Mesendoderm (in vitro differentiated cells): ENCODE measurements around the gene ERO1A.

Experiments
- DNase-seq: peaks from one replicate; pipeline ENCODE4 v3.0.0; 2013
- H2AK5ac ChIP-seq: 2 replicates; pipeline ENCODE4 v1.6.1; 2013; ENCODE audit warnings: low read length, inconsistent platforms
- H2BK120ac ChIP-seq: 2 replicates; pipeline ENCODE4 v1.6.1; 2013; ENCODE audit warnings: low read depth, mild to moderate bottlenecking, low read length, moderate library complexity, mixed read lengths
- H2BK15ac ChIP-seq: replicated peaks from 2 replicates; pipeline ENCODE4 v1.6.1; 2013; ENCODE audit warnings: low read depth, mild to moderate bottlenecking, moderate library complexity
- H2BK5ac ChIP-seq: 2 replicates; pipeline ENCODE4 v1.6.1; 2013; ENCODE audit warnings: low read length, inconsistent platforms
- H3K18ac ChIP-seq: 2 replicates; pipeline ENCODE4 v1.6.1; 2013; ENCODE audit warnings: mild to moderate bottlenecking, low read length, mixed read lengths
- H3K23ac ChIP-seq: one replicate; pipeline ENCODE4 v1.6.1; 2013; ENCODE audit warnings: low read length
- H3K27ac ChIP-seq: 2 replicates; pipeline ENCODE4 v1.5.1; 2013; ENCODE audit warnings: low read depth, mild to moderate bottlenecking, inconsistent platforms, low read length, moderate library complexity
- H3K27me3 ChIP-seq: 2 replicates; pipeline ENCODE4 v1.6.1; 2013; ENCODE audit warnings: low read length, control low read depth, mild to moderate bottlenecking, inconsistent platforms; ENCODE audit not compliant: insufficient read depth, poor library complexity
- H3K36me3 ChIP-seq: 2 replicates; pipeline ENCODE4 v1.6.1; 2013; ENCODE audit warnings: low read length, inconsistent platforms; ENCODE audit not compliant: control insufficient read depth, insufficient read depth
- H3K4ac ChIP-seq: one replicate; pipeline ENCODE4 v1.6.1; 2013; ENCODE audit warnings: low read depth, mild to moderate bottlenecking, low read length, moderate library complexity
- H3K4me1 ChIP-seq: 2 replicates; pipeline ENCODE4 v1.6.1; 2013; ENCODE audit warnings: low read depth, low read length, inconsistent platforms; ENCODE audit not compliant: control insufficient read depth
- H3K4me2 ChIP-seq: 2 replicates; pipeline ENCODE4 v1.6.1; 2013; ENCODE audit warnings: low read length
- H3K4me3 ChIP-seq: 2 replicates; pipeline ENCODE4 v1.5.1; 2013; ENCODE audit warnings: mild to moderate bottlenecking, low read length
- H3K56ac ChIP-seq: one replicate; pipeline ENCODE4 v1.6.1; 2013; ENCODE audit warnings: low read length
- H3K79me1 ChIP-seq: 2 replicates; pipeline ENCODE4 v1.6.1; 2013; ENCODE audit warnings: low read length, inconsistent platforms
- H3K79me2 ChIP-seq: 2 replicates; pipeline ENCODE4 v1.6.1; 2013; ENCODE audit warnings: mild to moderate bottlenecking, low read length; ENCODE audit not compliant: control insufficient read depth, insufficient read depth
- H3K9ac ChIP-seq: 2 replicates; pipeline ENCODE4 v1.6.1; 2013; ENCODE audit warnings: low read length, inconsistent platforms
- H4K5ac ChIP-seq: one replicate; pipeline ENCODE4 v1.6.1; 2013; ENCODE audit warnings: low read length
- H4K8ac ChIP-seq: one replicate; pipeline ENCODE4 v1.6.1; 2013; ENCODE audit warnings: low read depth, mild to moderate bottlenecking, control low read depth, low read length, moderate library complexity
- WGBS: extraction: QIAGEN DNeasy Blood & Tissue Kit; methylation state at CpG from one replicate; pipeline ENCODE4 v1.1.7; 2013; ENCODE audit warnings: low lambda C conversion rate, missing lambda C conversion rate; ENCODE audit not compliant: insufficient coverage; ENCODE audit errors: extremely low coverage; 5-methylcytosine and 5-hydroxymethylcytosine counted together

ERO1A gene

DNA sequence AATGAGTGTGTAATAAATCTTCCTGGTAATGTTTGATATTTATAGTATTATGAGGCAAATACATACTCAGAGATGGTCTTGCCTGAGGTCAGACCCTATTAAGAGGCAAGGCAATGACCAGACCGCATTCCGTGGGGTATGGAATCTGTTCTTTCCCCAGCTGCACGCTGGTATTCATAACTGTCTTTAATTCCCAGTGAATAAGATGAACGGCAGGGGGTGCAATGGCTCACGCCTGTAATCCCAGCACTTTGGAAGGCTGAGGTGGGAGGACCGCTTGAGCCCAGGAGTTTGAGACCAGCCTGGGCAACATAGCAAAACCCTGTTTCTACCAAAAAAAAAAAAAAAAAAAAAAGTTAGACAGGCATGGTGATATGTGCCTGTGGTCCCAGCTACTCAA is 44.6 kb downstream of the ERO1A start:
- no CpG with 5 or more reads among the region's 6 CpGs for WGBS
- Histone ChIP-seq H2BK15ac (no peak overlapping the region), H2BK5ac (no peak overlapping the region), H4K8ac (no peak overlapping the region), H3K79me1 (no peaks in the 10 kb centered on the region), H3K27ac (no peak overlapping the region), H3K4me1 (no peaks in the 10 kb centered on the region), H3K79me2 (no peaks in the 10 kb centered on the region), H3K36me3 (no peaks in the 10 kb centered on the region), H3K4ac (no peak overlapping the region), H2AK5ac (no peak overlapping the region), H3K23ac (no peak overlapping the region), H3K18ac (no peak overlapping the region), H3K4me2 (no peak overlapping the region), H3K9ac (no peak overlapping the region), H4K5ac (no peak overlapping the region), H3K27me3 (no peaks in the 10 kb centered on the region), H2BK120ac (no peak overlapping the region), H3K4me3 (no peak overlapping the region), H3K56ac (no peak overlapping the region)
- DNase-seq, result no peak

GRCh38 chr14:52649511-52649910 is 45.8 kb downstream of the ERO1A start:
- H3K27me3 ChIP-seq, result no peaks in the 10 kb centered on the region
- H3K27ac ChIP-seq, result no peak overlapping the region
- H2BK15ac ChIP-seq, result no peak overlapping the region
- DNase-seq, result no peak
- H3K79me1 ChIP-seq, result no peaks in the 10 kb centered on the region
- H3K56ac ChIP-seq, result no peak overlapping the region
- no peaks in the 10 kb centered on the region for H3K4me1 ChIP-seq
- no peak overlapping the region for H2AK5ac ChIP-seq
- no CpG with 5 or more reads among the region's 1 CpG for WGBS
- H3K36me3 ChIP-seq, result no peaks in the 10 kb centered on the region
- H3K79me2 ChIP-seq, result no peaks in the 10 kb centered on the region
- no peak overlapping the region for H4K5ac ChIP-seq
- H2BK5ac ChIP-seq, result no peak overlapping the region
- H3K18ac ChIP-seq, result no peak overlapping the region
- H3K23ac ChIP-seq, result no peak overlapping the region
- H3K4me3 ChIP-seq, result no peak overlapping the region
- H3K4ac ChIP-seq, result no peak overlapping the region
- no peak overlapping the region for H3K4me2 ChIP-seq
- H4K8ac ChIP-seq, result no peak overlapping the region
- H3K9ac ChIP-seq, result no peak overlapping the region
- H2BK120ac ChIP-seq, result no peak overlapping the region

DNA sequence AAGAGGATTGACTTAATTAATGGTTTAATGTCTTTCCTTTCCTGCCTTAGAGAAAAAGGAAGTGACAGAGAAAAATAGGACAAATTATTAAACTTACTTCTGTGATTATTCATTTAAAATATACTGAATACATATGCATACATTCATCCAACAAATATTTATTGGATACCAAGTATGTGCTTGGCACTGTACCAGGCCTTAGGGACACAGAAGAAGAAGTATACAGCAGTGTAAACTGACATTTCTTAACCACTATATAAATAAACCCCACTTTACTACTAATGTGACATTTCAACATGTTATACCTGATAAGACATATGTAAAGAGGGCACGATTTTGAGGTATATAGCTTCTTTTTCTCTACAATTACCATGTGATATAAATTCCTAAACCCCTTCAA is 53.6 kb downstream of the ERO1A start:
- no peak overlapping the region for H4K8ac ChIP-seq
- H3K27me3 ChIP-seq, result no peaks in the 10 kb centered on the region
- no peak overlapping the region for H2BK5ac ChIP-seq
- H3K79me2 ChIP-seq, result no peaks in the 10 kb centered on the region
- H3K4ac ChIP-seq, result no peak overlapping the region
- H2BK120ac ChIP-seq, result no peak overlapping the region
- H2AK5ac ChIP-seq, result no peak overlapping the region
- no peak overlapping the region for H3K4me3 ChIP-seq
- H4K5ac ChIP-seq, result no peak overlapping the region
- no peak overlapping the region for H3K9ac ChIP-seq
- no peaks in the 10 kb centered on the region for H3K36me3 ChIP-seq
- no peak overlapping the region for H3K4me2 ChIP-seq
- H3K79me1 ChIP-seq, result no peaks in the 10 kb centered on the region
- no peak overlapping the region for H2BK15ac ChIP-seq
- no peaks in the 10 kb centered on the region for H3K4me1 ChIP-seq
- no peak overlapping the region for H3K23ac ChIP-seq
- H3K27ac ChIP-seq, result no peak overlapping the region
- no peak for DNase-seq
- no peak overlapping the region for H3K18ac ChIP-seq
- WGBS, result no CpG with 5 or more reads among the region's 1 CpG
- no peak overlapping the region for H3K56ac ChIP-seq

GRCh38 chr14:52640137-52640536 is 55.2 kb downstream of the ERO1A start:
- no peak overlapping the region for H2BK5ac ChIP-seq
- no peaks in the 10 kb centered on the region for H3K79me2 ChIP-seq
- no peaks in the 10 kb centered on the region for H3K4me1 ChIP-seq
- no peaks in the 10 kb centered on the region for H3K36me3 ChIP-seq
- no CpG with 5 or more reads among the region's 4 CpGs for WGBS
- no peak overlapping the region for H3K4me3 ChIP-seq
- H3K27ac ChIP-seq, result no peak overlapping the region
- no peak overlapping the region for H3K23ac ChIP-seq
- H3K27me3 ChIP-seq, result no peaks in the 10 kb centered on the region
- H2BK15ac ChIP-seq, result no peak overlapping the region
- no peak for DNase-seq
- no peak overlapping the region for H4K5ac ChIP-seq
- no peak overlapping the region for H3K56ac ChIP-seq
- no peak overlapping the region for H2AK5ac ChIP-seq
- H3K9ac ChIP-seq, result no peak overlapping the region
- H3K79me1 ChIP-seq, result no peaks in the 10 kb centered on the region
- no peak overlapping the region for H4K8ac ChIP-seq
- no peak overlapping the region for H3K4ac ChIP-seq
- H2BK120ac ChIP-seq, result no peak overlapping the region
- no peak overlapping the region for H3K18ac ChIP-seq
- no peak overlapping the region for H3K4me2 ChIP-seq

GRCh38 chr14:52619687-52620086 is 75.7 kb downstream of the ERO1A start:
- no peaks in the 10 kb centered on the region for H3K79me1 ChIP-seq
- no peaks in the 10 kb centered on the region for H3K36me3 ChIP-seq
- H3K79me2 ChIP-seq, result no peaks in the 10 kb centered on the region
- H4K8ac ChIP-seq, result no peak overlapping the region
- no peak for DNase-seq
- H3K4me2 ChIP-seq, result no peak overlapping the region
- H3K9ac ChIP-seq, result no peak overlapping the region
- no peak overlapping the region for H2BK5ac ChIP-seq
- no peak overlapping the region for H3K23ac ChIP-seq
- H3K4me1 ChIP-seq, result no peaks in the 10 kb centered on the region
- H3K4me3 ChIP-seq, result no peak overlapping the region
- no peak overlapping the region for H3K27ac ChIP-seq
- no peak overlapping the region for H2BK15ac ChIP-seq
- WGBS, result no CpG with 5 or more reads among the region's 1 CpG
- H3K4ac ChIP-seq, result no peak overlapping the region
- no peak overlapping the region for H4K5ac ChIP-seq
- no peak overlapping the region for H2AK5ac ChIP-seq
- no peak overlapping the region for H2BK120ac ChIP-seq
- H3K18ac ChIP-seq, result no peak overlapping the region
- H3K56ac ChIP-seq, result no peak overlapping the region
- H3K27me3 ChIP-seq, result no peaks in the 10 kb centered on the region

DNA sequence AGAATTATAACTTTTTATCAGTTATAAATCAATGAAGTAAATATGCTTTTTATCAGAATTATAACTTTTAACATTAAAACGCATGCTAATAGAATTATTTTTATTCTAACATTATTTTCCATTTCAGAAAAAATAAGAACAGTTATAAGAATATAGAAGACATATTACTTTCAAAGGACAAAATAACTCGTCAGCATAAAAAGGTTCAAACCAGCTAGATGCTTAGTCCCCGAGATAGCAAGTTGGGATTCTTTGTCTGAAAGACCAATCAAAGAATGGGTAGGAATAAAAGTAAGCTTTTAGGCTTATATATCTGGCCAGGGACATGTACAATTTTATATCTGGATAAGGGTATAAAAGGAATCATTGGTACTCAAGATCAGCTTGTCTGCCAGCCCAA is 76.8 kb downstream of the ERO1A start:
- Histone ChIP-seq H3K4me2 (no peak overlapping the region), H3K9ac (no peak overlapping the region), H3K27ac (no peak overlapping the region), H2BK15ac (no peak overlapping the region), H3K4me3 (no peak overlapping the region), H3K27me3 (no peaks in the 10 kb centered on the region), H3K56ac (no peak overlapping the region), H2AK5ac (no peak overlapping the region), H3K36me3 (no peaks in the 10 kb centered on the region), H3K79me2 (no peaks in the 10 kb centered on the region), H4K5ac (no peak overlapping the region), H4K8ac (no peak overlapping the region), H3K79me1 (no peaks in the 10 kb centered on the region), H3K18ac (no peak overlapping the region), H2BK120ac (no peak overlapping the region), H2BK5ac (no peak overlapping the region), H3K4me1 (no peaks in the 10 kb centered on the region), H3K23ac (no peak overlapping the region), H3K4ac (no peak overlapping the region)
- WGBS, result 100% methylated on average over 1 of the region's 3 CpGs
- DNase-seq, result no peak
